Vagina (tissue), 2 donors: Measurements from ENCODE around the gene KLF17.

Source experiments
- POLR2A ChIP-seq, 2 donors: fragments of 450-650 bp; IDR thresholded peaks; one replicate each; pipeline ENCODE4 v1.6.1; 2017; ENCODE audit warnings: antibody characterized with exemption in 2 of 2, mild to moderate bottlenecking in 2 of 2, moderate library complexity in 2 of 2
- POLR2AphosphoS5 ChIP-seq, 2 donors: sonication (generic); formaldehyde crosslinking; IDR thresholded peaks; one replicate each; pipeline ENCODE4 v1.9.0; 2017; ENCODE audit warnings: antibody characterized with exemption in 2 of 2, mild to moderate bottlenecking in 2 of 2, low read depth in 1 of 2; ENCODE audit not compliant: insufficient read depth in 1 of 2
- TF ChIP-seq, protein P1 (sequence below), 3 experiments: fragments of 450-650 bp in 2 of 3; fragments of 200-600 bp in 1 of 3; sonication (generic) in 1 of 3; IDR thresholded peaks; one replicate each; pipeline ENCODE4 v1.5.1; 2017 to 2019; ENCODE audit warnings: antibody characterized with exemption in 3 of 3, mild to moderate bottlenecking in 2 of 3, moderate library complexity in 2 of 3

GRCh38 chr1:44120398-44120949 is 1.9 kb downstream of the KLF17 start:
- TF ChIP-seq, protein P1, sequence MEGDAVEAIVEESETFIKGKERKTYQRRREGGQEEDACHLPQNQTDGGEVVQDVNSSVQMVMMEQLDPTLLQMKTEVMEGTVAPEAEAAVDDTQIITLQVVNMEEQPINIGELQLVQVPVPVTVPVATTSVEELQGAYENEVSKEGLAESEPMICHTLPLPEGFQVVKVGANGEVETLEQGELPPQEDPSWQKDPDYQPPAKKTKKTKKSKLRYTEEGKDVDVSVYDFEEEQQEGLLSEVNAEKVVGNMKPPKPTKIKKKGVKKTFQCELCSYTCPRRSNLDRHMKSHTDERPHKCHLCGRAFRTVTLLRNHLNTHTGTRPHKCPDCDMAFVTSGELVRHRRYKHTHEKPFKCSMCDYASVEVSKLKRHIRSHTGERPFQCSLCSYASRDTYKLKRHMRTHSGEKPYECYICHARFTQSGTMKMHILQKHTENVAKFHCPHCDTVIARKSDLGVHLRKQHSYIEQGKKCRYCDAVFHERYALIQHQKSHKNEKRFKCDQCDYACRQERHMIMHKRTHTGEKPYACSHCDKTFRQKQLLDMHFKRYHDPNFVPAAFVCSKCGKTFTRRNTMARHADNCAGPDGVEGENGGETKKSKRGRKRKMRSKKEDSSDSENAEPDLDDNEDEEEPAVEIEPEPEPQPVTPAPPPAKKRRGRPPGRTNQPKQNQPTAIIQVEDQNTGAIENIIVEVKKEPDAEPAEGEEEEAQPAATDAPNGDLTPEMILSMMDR (IDR thresholded peaks at IDR 0.05), result no peak
- TF ChIP-seq POLR2A (IDR thresholded peaks at IDR 0.05), result no peak
- no peak for TF ChIP-seq POLR2AphosphoS5 (IDR thresholded peaks at IDR 0.05; ENCODE audit: insufficient read depth in 1 of 2, low read depth in 1 of 2)
